ENCODE measurements around the gene HNRNPL.

- TF ChIP-seq EZH2 (IDR thresholded peaks at IDR 0.05; ENCODE audit: insufficient read depth, poor library complexity, severe bottlenecking) (no peak), EZH2phosphoT487 (IDR thresholded peaks at IDR 0.05; ENCODE audit: insufficient read depth, low read depth) (no peak)
These were observed 29.6 kb upstream of the HNRNPL start for GRCh38 chr19:38879400-38879751.
